ENCODE measurements around the gene VWA3A. TPM values are rescaled to one million over a fixed set of nuclear protein-coding genes. Genes with fewer than 3 reads are reported as not detected.

Gene VWA3A
- total and polyA plus RNA-seq, 2 experiments from 2014 or later, result 0.16 to 0.24 TPM

DNA sequence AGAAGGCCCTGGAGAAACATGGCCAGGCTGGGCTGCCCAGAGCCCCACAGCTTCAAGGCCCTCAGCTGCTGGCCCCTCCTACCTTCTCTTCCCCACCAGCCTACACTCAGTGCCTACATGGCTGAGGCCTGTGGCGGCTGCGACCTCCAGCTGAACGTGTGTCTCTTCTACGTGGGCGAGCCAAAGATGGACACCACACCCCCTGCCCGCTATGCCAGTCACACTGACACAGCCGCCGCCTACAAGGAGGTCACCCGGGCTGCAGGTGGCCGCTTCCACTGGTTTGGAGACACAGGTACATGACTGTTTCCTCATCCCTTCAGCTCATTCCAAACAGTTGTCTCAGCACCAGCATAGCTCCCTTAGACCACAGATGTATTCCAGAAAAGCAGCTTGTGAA lies 40.5 kb downstream of the VWA3A start:
- Histone ChIP-seq H3K4me1 (ENCODE audit: low read depth) (no peaks in the 10 kb centered on the region), H3K27me3 (no peaks in the 10 kb centered on the region), H3K36me3 (no peaks in the 10 kb centered on the region), H3K4me3 (no peak overlapping the region), H3K27ac (no peak overlapping the region), H3K9me3 (ENCODE audit: low read depth) (no peaks in the 10 kb centered on the region)
- TF ChIP-seq, protein P1, sequence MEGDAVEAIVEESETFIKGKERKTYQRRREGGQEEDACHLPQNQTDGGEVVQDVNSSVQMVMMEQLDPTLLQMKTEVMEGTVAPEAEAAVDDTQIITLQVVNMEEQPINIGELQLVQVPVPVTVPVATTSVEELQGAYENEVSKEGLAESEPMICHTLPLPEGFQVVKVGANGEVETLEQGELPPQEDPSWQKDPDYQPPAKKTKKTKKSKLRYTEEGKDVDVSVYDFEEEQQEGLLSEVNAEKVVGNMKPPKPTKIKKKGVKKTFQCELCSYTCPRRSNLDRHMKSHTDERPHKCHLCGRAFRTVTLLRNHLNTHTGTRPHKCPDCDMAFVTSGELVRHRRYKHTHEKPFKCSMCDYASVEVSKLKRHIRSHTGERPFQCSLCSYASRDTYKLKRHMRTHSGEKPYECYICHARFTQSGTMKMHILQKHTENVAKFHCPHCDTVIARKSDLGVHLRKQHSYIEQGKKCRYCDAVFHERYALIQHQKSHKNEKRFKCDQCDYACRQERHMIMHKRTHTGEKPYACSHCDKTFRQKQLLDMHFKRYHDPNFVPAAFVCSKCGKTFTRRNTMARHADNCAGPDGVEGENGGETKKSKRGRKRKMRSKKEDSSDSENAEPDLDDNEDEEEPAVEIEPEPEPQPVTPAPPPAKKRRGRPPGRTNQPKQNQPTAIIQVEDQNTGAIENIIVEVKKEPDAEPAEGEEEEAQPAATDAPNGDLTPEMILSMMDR (IDR thresholded peaks at IDR 0.05; ENCODE audit: low read depth, low read length), result no peak
- DNase-seq (ENCODE audit: low read depth in 1 of 2, low spot score in 1 of 2), result no peak

DNA sequence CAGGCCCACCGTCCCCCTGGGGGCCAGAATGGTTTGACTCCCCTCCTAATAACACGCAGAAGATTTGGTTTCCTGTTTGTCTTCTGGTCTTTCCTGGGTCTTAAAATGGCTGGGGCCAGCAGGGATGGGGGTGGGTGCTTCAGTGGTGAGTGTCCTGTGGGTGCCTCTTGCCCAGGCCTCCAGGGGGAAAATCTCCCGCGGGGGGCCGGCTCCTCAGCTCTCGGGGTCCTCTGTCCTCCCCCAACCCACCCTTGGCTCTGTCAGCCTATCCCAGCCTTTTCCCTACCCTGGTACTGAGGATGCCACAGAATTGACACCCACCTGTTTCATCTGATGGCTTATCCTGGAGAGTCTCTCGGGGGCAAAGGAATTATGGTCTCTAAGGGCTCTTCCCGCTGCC lies 46.1 kb downstream of the VWA3A start:
- H3K27ac ChIP-seq, result no peak overlapping the region
- H3K9me3 ChIP-seq (ENCODE audit: low read depth), result no peaks in the 10 kb centered on the region
- no peaks in the 10 kb centered on the region for H3K27me3 ChIP-seq
- H3K4me1 ChIP-seq (ENCODE audit: low read depth), result no peaks in the 10 kb centered on the region
- DNase-seq (ENCODE audit: low read depth in 1 of 2, low spot score in 1 of 2), result no peak
- H3K4me3 ChIP-seq, result no peak overlapping the region
- no peaks in the 10 kb centered on the region for H3K36me3 ChIP-seq
- TF ChIP-seq, protein P1 (IDR thresholded peaks at IDR 0.05; ENCODE audit: low read depth, low read length), result no peak

DNA sequence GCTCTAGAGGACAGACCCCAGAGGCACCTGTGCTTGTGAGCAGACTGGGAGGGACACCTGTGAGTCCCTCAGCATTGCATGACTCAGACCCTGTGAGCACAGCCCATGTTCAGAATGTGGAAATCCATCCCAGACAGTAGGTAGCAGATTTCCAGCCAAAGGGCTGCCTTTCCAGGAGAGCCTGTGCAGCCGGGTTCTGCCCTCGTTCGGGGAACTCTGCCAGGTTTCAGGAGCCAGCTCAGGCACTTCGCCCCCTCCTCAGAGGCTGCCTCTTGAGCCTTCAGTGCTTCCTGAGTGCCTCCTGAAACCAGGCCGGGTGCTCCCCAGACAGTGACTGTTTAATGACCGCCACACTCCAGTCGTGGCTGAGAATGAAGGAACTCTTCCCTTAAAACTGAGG lies 46.7 kb downstream of the VWA3A start:
- no peak overlapping the region for H3K27ac ChIP-seq
- TF ChIP-seq, protein P1 (IDR thresholded peaks at IDR 0.05; ENCODE audit: low read depth, low read length), result no peak
- no peaks in the 10 kb centered on the region for H3K4me1 ChIP-seq (ENCODE audit: low read depth)
- H3K36me3 ChIP-seq, result no peaks in the 10 kb centered on the region
- no peak for DNase-seq (ENCODE audit: low read depth in 1 of 2, low spot score in 1 of 2)
- no peak overlapping the region for H3K4me3 ChIP-seq
- H3K9me3 ChIP-seq (ENCODE audit: low read depth), result no peaks in the 10 kb centered on the region
- H3K27me3 ChIP-seq, result no peaks in the 10 kb centered on the region

DNA sequence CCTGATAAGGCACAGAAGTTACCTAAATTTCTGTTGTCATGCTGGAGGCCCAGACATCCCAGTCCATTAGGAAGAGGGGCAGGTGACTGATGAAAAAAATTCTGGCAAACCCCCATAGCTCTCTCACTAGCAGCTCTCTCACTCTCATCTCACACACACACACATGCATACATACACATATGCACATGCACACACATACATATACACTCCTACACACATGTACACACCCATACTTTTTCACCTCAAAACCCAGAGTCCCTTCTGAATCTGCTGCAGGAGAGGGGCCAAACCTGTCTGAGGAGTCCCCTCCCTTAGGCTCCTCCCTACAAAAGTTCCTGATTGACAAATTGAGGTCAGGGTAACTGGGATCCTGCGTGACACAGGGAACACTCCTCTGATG lies 47.4 kb downstream of the VWA3A start:
- H3K4me3 ChIP-seq, result no peak overlapping the region
- DNase-seq (ENCODE audit: low read depth in 1 of 2, low spot score in 1 of 2), result no peak
- no peaks in the 10 kb centered on the region for H3K27me3 ChIP-seq
- no peaks in the 10 kb centered on the region for H3K4me1 ChIP-seq (ENCODE audit: low read depth)
- TF ChIP-seq, protein P1 (IDR thresholded peaks at IDR 0.05; ENCODE audit: low read depth, low read length), result no peak
- no peaks in the 10 kb centered on the region for H3K36me3 ChIP-seq
- H3K9me3 ChIP-seq (ENCODE audit: low read depth), result no peaks in the 10 kb centered on the region
- H3K27ac ChIP-seq, result no peak overlapping the region

DNA sequence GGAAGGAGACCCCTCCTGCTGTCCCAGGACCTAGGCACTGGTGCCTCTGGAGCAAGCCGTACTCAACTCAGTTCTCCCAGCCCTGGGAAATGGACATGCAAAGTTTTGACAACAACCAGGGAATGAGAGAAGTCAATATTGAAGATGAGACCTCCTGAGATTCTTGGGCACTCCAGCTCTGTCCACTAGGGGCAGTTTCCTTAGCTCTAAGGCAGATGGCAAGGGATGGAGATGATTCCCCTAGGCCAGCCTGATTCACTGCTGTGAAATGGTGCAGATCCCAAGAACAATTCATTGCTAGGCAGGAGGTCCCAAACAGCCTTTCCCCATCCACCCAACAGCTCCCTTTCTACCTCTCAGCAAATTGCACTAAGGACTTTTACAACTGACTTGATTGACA lies 49.4 kb downstream of the VWA3A start:
- Histone ChIP-seq H3K4me3 (no peak overlapping the region), H3K27ac (no peak overlapping the region), H3K36me3 (no peaks in the 10 kb centered on the region), H3K4me1 (ENCODE audit: low read depth) (no peaks in the 10 kb centered on the region), H3K9me3 (ENCODE audit: low read depth) (no peaks in the 10 kb centered on the region), H3K27me3 (no peaks in the 10 kb centered on the region)
- TF ChIP-seq, protein P1 (IDR thresholded peaks at IDR 0.05; ENCODE audit: low read depth, low read length), result peak; percentile 56
- peak in 1 of 2 donors; percentile 24 for DNase-seq (ENCODE audit: low read depth in 1 of 2, low spot score in 1 of 2)

DNA sequence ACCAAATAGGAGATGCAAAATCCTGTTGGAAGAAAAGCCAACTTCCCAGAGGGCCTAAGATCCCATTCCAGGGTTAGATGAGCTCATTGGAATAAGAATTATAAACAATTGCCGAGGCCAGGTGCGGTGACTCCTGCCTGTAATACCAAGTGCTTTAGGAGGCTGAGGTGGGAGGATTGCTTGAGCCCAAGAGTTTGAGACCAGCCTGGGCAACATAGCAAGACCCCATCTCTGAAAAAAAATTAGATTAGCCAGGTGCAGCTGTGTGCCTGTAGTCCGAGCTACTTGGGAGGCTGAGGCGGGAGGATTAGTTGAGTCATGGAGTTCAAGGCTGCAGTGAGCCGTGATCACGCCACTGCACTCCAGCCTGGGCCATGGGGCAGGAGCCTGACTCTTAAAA lies 52.2 kb downstream of the VWA3A start:
- Histone ChIP-seq H3K4me1 (ENCODE audit: low read depth) (no peaks in the 10 kb centered on the region), H3K27ac (no peak overlapping the region), H3K36me3 (no peaks in the 10 kb centered on the region), H3K27me3 (no peaks in the 10 kb centered on the region), H3K9me3 (ENCODE audit: low read depth) (no peaks in the 10 kb centered on the region), H3K4me3 (no peak overlapping the region)
- TF ChIP-seq, protein P1 (IDR thresholded peaks at IDR 0.05; ENCODE audit: low read depth, low read length), result no peak
- no peak for DNase-seq (ENCODE audit: low read depth in 1 of 2, low spot score in 1 of 2)
